Trophoblast cell (in vitro differentiated cells and primary cell): Measurements from ENCODE around the gene ZNF195.
"Not testable (repeated sequence)": the region's sequence is repeated elsewhere in the genome, so short reads cannot be mapped to it uniquely, and the experiment has no call there.

Experiments used
- DNase-seq, 2 donors: peaks; one replicate each; pipeline ENCODE4 v3.0.0-alpha.2; 2016
- H2AFZ ChIP-seq: 2 replicates; pipeline ENCODE4 v1.6.1; 2013; ENCODE audit warnings: low read length, moderate library complexity, mild to moderate bottlenecking; ENCODE audit not compliant: insufficient read depth, poor library complexity
- H2AK5ac ChIP-seq: 2 replicates; pipeline ENCODE4 v1.6.1; 2013; ENCODE audit warnings: mild to moderate bottlenecking, low read length
- H2BK120ac ChIP-seq: 2 replicates; pipeline ENCODE4 v1.6.1; 2013; ENCODE audit warnings: low read length, mild to moderate bottlenecking, moderate library complexity; ENCODE audit not compliant: insufficient read depth, poor library complexity
- H2BK12ac ChIP-seq: 2 replicates; pipeline ENCODE4 v1.6.1; 2013; ENCODE audit warnings: mild to moderate bottlenecking, low read length, moderate library complexity
- H2BK5ac ChIP-seq: 2 replicates; pipeline ENCODE4 v1.6.1; 2013; ENCODE audit warnings: low read length, low read depth, moderate library complexity, mild to moderate bottlenecking; ENCODE audit not compliant: poor library complexity
- H3K14ac ChIP-seq: 2 replicates; pipeline ENCODE4 v1.6.1; 2013; ENCODE audit warnings: mild to moderate bottlenecking, low read length
- H3K18ac ChIP-seq: 2 replicates; pipeline ENCODE4 v1.6.1; 2013; ENCODE audit warnings: mild to moderate bottlenecking, low read length
- H3K23ac ChIP-seq: 2 replicates; pipeline ENCODE4 v1.6.1; 2013; ENCODE audit warnings: low read length
- H3K27ac ChIP-seq: 2 replicates; pipeline ENCODE4 v1.5.1; 2013; ENCODE audit warnings: low read depth, mild to moderate bottlenecking, inconsistent platforms, low read length, moderate library complexity
- H3K27me3 ChIP-seq: 2 replicates; pipeline ENCODE4 v1.6.1; 2013; ENCODE audit warnings: inconsistent platforms, mild to moderate bottlenecking, low read length, moderate library complexity; ENCODE audit not compliant: insufficient read depth
- H3K36me3 ChIP-seq, 2 experiments: 1 replicate in 1 of 2; 2 replicates in 1 of 2; pipeline ENCODE4 v1.6.1; 2013; ENCODE audit warnings: low read length in 2 of 2, mild to moderate bottlenecking in 2 of 2, moderate library complexity in 1 of 2; ENCODE audit not compliant: insufficient read depth in 2 of 2, control insufficient read depth in 1 of 2
- H3K4ac ChIP-seq: 2 replicates; pipeline ENCODE4 v1.6.1; 2013; ENCODE audit warnings: low read depth, mild to moderate bottlenecking, low read length, moderate library complexity
- H3K4me1 ChIP-seq, 2 experiments: 1 replicate in 1 of 2; 2 replicates in 1 of 2; pipeline ENCODE4 v1.6.1; 2013; ENCODE audit warnings: low read length in 2 of 2, mild to moderate bottlenecking in 2 of 2, moderate library complexity in 1 of 2; ENCODE audit not compliant: insufficient read depth in 2 of 2, control insufficient read depth in 1 of 2
- H3K4me2 ChIP-seq: 2 replicates; pipeline ENCODE4 v1.6.1; 2013; ENCODE audit warnings: inconsistent platforms, mild to moderate bottlenecking, low read length, moderate library complexity
- H3K4me3 ChIP-seq: 2 replicates; pipeline ENCODE4 v1.5.1; 2013; ENCODE audit warnings: mild to moderate bottlenecking, low read depth, low read length, inconsistent platforms
- H3K79me1 ChIP-seq: one replicate; pipeline ENCODE4 v1.6.1; 2013; ENCODE audit warnings: low read length
- H3K79me2 ChIP-seq: 2 replicates; pipeline ENCODE4 v1.6.1; 2013; ENCODE audit warnings: low read length, mild to moderate bottlenecking; ENCODE audit not compliant: control insufficient read depth, insufficient read depth, poor library complexity
- H3K9ac ChIP-seq: 2 replicates; pipeline ENCODE4 v1.6.1; 2013; ENCODE audit warnings: mild to moderate bottlenecking, low read length
- H3K9me3 ChIP-seq: 2 replicates; pipeline ENCODE4 v1.6.1; 2013; ENCODE audit warnings: low read depth, mild to moderate bottlenecking, control low read depth, inconsistent platforms, low read length; ENCODE audit not compliant: insufficient read depth
- H4K12ac ChIP-seq: 2 replicates; pipeline ENCODE4 v1.6.1; 2013; ENCODE audit warnings: low read depth, mild to moderate bottlenecking, low read length, moderate library complexity
- H4K8ac ChIP-seq: 2 replicates; pipeline ENCODE4 v1.6.1; 2013; ENCODE audit warnings: low read depth, mild to moderate bottlenecking, low read length, moderate library complexity
- H4K91ac ChIP-seq: one replicate; pipeline ENCODE4 v1.6.1; 2013; ENCODE audit warnings: low read depth, mild to moderate bottlenecking, low read length, moderate library complexity
- WGBS: extraction: QIAGEN DNeasy Blood & Tissue Kit; methylation state at CpG from one replicate; pipeline ENCODE4 v1.1.7; 2013; ENCODE audit warnings: missing lambda C conversion rate; ENCODE audit not compliant: insufficient read length, insufficient coverage; ENCODE audit errors: extremely low coverage; 5-methylcytosine and 5-hydroxymethylcytosine counted together

ZNF195 gene

GRCh38 chr11:3330064-3330463, 48.9 kb downstream of the ZNF195 start:
- WGBS, result no CpG with 5 or more reads among the region's 12 CpGs
- H4K12ac ChIP-seq, H3K36me3 ChIP-seq, H3K4me2 ChIP-seq, H3K23ac ChIP-seq, H4K91ac ChIP-seq, H2BK120ac ChIP-seq, H3K9me3 ChIP-seq, H3K4ac ChIP-seq, H2AFZ ChIP-seq, DNase-seq, H3K14ac ChIP-seq, H3K18ac ChIP-seq, H3K79me1 ChIP-seq, H2BK12ac ChIP-seq, H3K79me2 ChIP-seq, H4K8ac ChIP-seq, H3K27me3 ChIP-seq, H3K9ac ChIP-seq, H3K4me3 ChIP-seq, H3K27ac ChIP-seq, H2BK5ac ChIP-seq, H3K4me1 ChIP-seq, H2AK5ac ChIP-seq: not testable (repeated sequence)

GRCh38 chr11:3328503-3328902, 50.4 kb downstream of the ZNF195 start:
- not testable (repeated sequence) for H4K12ac ChIP-seq, DNase-seq, H3K4me2 ChIP-seq, H3K14ac ChIP-seq, H3K79me1 ChIP-seq, H3K27me3 ChIP-seq, H4K91ac ChIP-seq, H3K9me3 ChIP-seq, H2BK12ac ChIP-seq, H2AFZ ChIP-seq, H3K23ac ChIP-seq, H3K36me3 ChIP-seq, H2AK5ac ChIP-seq, H3K18ac ChIP-seq, H3K4me1 ChIP-seq, H2BK5ac ChIP-seq, H3K4me3 ChIP-seq, H4K8ac ChIP-seq, H2BK120ac ChIP-seq, H3K27ac ChIP-seq, H3K79me2 ChIP-seq, H3K4ac ChIP-seq, H3K9ac ChIP-seq
- no CpG with 5 or more reads among the region's 4 CpGs for WGBS

DNA sequence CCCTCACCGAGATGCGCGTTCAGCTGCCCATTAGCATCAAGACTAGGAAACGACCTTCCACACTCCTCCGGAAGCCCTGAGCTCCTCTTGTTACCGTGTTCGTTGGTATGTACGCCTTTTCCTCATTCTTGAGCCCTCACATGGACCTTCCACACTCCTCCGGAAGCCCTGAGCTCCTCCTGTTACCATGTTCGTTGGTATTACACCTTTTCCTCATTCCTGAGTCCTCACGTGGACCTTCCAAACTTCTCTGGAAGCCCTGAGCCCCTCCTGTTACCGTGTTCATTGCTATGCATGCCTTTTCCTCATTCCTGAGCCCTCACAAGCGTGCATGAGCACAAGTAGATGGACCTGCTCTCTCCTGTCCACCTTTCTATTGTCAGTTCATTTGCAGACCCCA, 52.5 kb downstream of the ZNF195 start:
- not testable (repeated sequence) for H2AK5ac ChIP-seq, H2BK120ac ChIP-seq, H3K4me1 ChIP-seq, H4K12ac ChIP-seq, H3K23ac ChIP-seq, H3K4me2 ChIP-seq, H3K27me3 ChIP-seq, H2BK5ac ChIP-seq, H4K91ac ChIP-seq, H3K79me2 ChIP-seq, H2AFZ ChIP-seq, H3K79me1 ChIP-seq, H3K36me3 ChIP-seq, DNase-seq, H3K14ac ChIP-seq, H3K4ac ChIP-seq, H3K18ac ChIP-seq, H3K27ac ChIP-seq, H3K9me3 ChIP-seq, H2BK12ac ChIP-seq, H3K9ac ChIP-seq, H4K8ac ChIP-seq, H3K4me3 ChIP-seq
- WGBS, result no CpG with 5 or more reads among the region's 13 CpGs

GRCh38 chr11:3324724-3325123, 54.2 kb downstream of the ZNF195 start:
- not testable (repeated sequence) for H2BK5ac ChIP-seq, H3K79me1 ChIP-seq, H4K91ac ChIP-seq, H3K4me3 ChIP-seq, H3K4me1 ChIP-seq, H3K14ac ChIP-seq, H2BK12ac ChIP-seq, H3K9ac ChIP-seq, H3K9me3 ChIP-seq, H3K36me3 ChIP-seq, H2BK120ac ChIP-seq, H2AFZ ChIP-seq, H3K27ac ChIP-seq, H2AK5ac ChIP-seq, H4K12ac ChIP-seq, DNase-seq, H3K23ac ChIP-seq, H3K79me2 ChIP-seq, H4K8ac ChIP-seq, H3K27me3 ChIP-seq, H3K18ac ChIP-seq, H3K4ac ChIP-seq, H3K4me2 ChIP-seq
- no CpG with 5 or more reads among the region's 3 CpGs for WGBS
